GM06990 (cell line): ENCODE data around the gene BRI3.

Experiments used
- DNase-seq: peaks from one replicate; pipeline ENCODE4 v3.0.0-alpha.2; 2011; ENCODE audit not compliant: insufficient read length; ENCODE audit errors: extremely low read depth
- H3K27me3 ChIP-seq: replicated peaks from 2 replicates; pipeline ENCODE4 v1.6.0; 2011; ENCODE audit warnings: low read length; ENCODE audit not compliant: control insufficient read depth, insufficient read depth
- H3K36me3 ChIP-seq: 2 replicates; pipeline ENCODE4 v1.5.1; 2011; ENCODE audit warnings: low read length; ENCODE audit not compliant: control insufficient read depth, insufficient read depth
- H3K4me3 ChIP-seq: replicated peaks from 2 replicates; pipeline ENCODE4 v1.5.1; 2011; ENCODE audit warnings: low read depth, mild to moderate bottlenecking, control low read depth, low read length
- TF ChIP-seq, protein P1 (sequence below): IDR thresholded peaks from 2 replicates; pipeline ENCODE4 v1.5.1; 2011; ENCODE audit warnings: low read length, control low read depth, mild to moderate bottlenecking, inconsistent platforms; ENCODE audit not compliant: insufficient read depth, poor library complexity, severe bottlenecking

Gene BRI3

DNA sequence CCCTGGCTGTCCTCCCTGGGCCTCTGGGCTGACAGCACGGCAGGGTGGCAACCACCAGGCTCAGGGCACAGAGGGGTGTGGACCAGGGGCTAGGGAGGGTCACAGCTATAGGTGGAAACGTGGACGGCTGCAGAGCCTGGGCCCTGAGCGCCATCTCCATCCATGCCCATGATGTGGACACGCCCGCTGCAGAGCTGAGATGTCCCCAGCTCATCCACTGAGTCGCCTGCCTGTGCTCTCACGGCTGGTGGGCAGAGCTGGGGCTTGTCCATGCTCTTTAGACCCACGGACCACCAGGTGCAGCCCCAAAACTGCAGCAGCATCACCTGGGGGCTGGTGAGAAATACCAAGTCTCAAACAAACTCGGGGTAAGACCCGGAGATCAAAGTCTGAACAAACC lies 45.6 kb upstream of the BRI3 start:
- no peaks in the 10 kb centered on the region for H3K27me3 ChIP-seq
- H3K36me3 ChIP-seq = peaks cover 5% of the 10 kb centered on the region
- H3K4me3 ChIP-seq = no peak overlapping the region
- DNase-seq = no peak
- TF ChIP-seq, protein P1, sequence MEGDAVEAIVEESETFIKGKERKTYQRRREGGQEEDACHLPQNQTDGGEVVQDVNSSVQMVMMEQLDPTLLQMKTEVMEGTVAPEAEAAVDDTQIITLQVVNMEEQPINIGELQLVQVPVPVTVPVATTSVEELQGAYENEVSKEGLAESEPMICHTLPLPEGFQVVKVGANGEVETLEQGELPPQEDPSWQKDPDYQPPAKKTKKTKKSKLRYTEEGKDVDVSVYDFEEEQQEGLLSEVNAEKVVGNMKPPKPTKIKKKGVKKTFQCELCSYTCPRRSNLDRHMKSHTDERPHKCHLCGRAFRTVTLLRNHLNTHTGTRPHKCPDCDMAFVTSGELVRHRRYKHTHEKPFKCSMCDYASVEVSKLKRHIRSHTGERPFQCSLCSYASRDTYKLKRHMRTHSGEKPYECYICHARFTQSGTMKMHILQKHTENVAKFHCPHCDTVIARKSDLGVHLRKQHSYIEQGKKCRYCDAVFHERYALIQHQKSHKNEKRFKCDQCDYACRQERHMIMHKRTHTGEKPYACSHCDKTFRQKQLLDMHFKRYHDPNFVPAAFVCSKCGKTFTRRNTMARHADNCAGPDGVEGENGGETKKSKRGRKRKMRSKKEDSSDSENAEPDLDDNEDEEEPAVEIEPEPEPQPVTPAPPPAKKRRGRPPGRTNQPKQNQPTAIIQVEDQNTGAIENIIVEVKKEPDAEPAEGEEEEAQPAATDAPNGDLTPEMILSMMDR = no peak

DNA sequence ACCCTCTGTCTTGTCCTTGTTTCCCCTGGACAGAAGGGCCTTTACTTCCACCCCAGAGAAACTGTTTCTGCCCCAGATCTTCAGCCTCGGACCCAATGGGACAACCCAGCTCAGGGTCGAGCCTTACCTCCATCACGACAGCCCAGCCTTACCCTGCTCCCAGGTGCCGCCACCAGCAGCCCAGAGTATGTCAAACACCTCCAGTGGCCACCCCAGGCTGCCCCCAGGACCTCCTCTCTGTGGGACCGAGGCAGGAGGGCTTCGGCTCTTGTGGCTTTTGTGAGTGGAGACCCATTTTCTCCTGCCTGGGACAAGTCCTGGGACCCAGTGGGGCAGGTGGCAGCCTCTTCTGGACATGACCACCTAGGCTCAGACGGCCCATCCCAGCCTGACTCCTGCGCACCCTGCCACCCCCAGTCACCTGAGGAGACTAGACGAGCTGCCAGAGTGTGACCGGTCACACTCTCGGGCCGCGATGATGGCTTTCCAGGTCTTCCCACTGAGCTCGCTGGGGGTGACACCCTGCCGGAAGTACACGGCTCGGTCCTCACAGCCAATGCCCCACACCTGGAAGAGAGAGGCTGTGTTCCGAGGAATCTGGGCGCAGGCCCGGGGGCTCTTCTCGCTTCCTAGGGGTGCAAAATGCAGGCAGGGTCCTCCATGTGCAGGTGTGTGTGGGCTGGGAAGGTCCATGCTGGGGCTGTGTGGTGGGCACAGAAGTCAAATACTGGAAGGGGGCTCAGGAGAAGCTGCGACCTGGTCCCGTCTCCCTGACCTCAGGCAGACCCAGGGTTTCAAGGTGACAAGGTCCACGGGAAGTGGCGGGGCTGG lies 44.9 kb upstream of the BRI3 start:
- no peak for DNase-seq
- Histone ChIP-seq H3K36me3 (peaks cover 4% of the 10 kb centered on the region), H3K4me3 (no peak overlapping the region), H3K27me3 (no peaks in the 10 kb centered on the region)
- TF ChIP-seq, protein P1 = no peak

DNA sequence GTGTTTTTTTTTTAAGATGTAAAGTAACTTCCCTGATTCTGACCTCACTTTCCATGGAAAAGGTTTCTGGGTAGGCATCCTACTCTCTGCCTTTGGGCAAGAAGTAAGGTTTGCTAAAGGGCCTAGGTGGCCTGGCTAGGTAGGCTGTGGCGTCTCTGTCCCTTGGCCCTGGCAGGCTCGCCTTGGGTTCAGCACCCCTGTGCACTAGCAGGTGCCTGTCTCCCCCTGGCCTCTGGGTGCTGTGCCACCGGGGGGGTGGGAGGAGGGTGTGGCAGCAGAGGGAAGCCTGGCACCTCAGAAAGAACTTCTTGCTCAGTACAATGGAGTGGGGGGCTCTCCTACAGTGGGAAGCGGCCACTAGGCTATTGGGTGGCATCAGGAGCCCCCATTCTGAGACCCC lies 43.4 kb upstream of the BRI3 start:
- Histone ChIP-seq H3K27me3 (no peaks in the 10 kb centered on the region), H3K36me3 (peaks cover 4% of the 10 kb centered on the region), H3K4me3 (no peak overlapping the region)
- no peak for DNase-seq
- TF ChIP-seq, protein P1 = no peak

DNA sequence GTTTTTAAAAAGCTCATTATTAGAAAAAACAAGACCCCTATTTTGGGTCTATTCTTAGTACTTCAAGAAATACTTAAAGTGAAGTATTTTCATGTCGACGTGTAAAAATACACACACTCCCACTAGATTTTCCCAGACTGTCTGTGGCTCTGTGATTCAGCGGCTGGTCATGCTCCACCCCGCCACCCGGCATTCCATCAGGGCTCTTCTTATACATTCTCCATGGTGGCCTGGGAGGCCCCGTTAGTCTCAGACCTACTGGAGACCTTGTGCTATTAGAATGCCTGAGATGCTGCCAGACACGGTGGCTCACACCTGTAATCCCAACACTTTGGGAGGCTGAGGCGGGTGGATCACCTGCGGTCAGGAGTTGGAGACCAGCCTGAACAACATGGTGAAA lies 42.5 kb upstream of the BRI3 start:
- TF ChIP-seq, protein P1 = no peak
- DNase-seq = no peak
- H3K4me3 ChIP-seq = no peak overlapping the region

DNA sequence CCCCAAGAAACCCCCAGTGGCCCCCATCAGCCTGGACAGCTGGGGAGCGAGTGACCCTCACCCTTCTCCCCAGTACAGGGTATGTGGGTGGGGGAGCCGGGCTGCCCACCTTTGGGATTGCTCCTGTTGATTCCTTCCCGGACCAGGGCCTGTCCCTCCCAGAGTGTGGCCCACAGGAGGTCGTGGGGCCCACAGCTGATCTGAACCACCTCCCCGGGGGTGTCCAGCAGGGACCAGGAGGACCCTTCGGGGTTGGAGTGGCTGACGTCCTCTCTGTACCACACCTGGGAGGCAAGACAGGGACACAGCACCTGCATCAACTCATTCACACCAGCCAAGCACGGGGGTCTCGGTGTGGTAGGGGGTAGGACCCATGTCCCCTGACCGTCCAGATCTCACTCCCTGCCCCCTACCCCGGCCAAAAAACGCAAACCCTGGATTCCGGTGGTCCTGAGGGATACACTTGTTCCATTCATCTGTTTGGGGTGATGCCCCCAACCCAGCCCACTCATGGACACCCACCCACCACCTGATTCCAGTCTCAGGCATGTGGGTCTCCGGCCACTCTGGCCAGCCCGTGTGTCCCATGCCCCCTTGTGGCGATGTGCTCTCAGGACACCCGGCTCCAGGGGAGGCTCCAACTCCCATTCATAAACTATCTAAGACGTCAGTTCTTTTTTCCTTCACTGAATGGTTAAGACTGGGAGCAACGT lies 40.4 kb upstream of the BRI3 start:
- Histone ChIP-seq H3K4me3 (no peak overlapping the region), H3K36me3 (peaks cover 4% of the 10 kb centered on the region), H3K27me3 (no peaks in the 10 kb centered on the region)
- TF ChIP-seq, protein P1 = peak; percentile 94
- no peak for DNase-seq

More for the DNA sequence above, 42.5 kb upstream of the BRI3 start:
- H3K27me3 ChIP-seq = no peaks in the 10 kb centered on the region
- peaks cover 6% of the 10 kb centered on the region for H3K36me3 ChIP-seq
